ENCODE results near the gene TSNAX. TPM values are rescaled to one million over a fixed set of nuclear protein-coding genes. Genes with fewer than 3 reads are reported as not detected.
A peak's percentile ranks its signal among the peaks of the same experiment; 100 is the strongest.

Gene TSNAX
- total and polyA plus RNA-seq, 9 of the 15 experiments (the other 6 are each of a cell fraction or from before 2014, with no cell fraction given) = 33.8 to 102 (median 61.2) TPM

DNA sequence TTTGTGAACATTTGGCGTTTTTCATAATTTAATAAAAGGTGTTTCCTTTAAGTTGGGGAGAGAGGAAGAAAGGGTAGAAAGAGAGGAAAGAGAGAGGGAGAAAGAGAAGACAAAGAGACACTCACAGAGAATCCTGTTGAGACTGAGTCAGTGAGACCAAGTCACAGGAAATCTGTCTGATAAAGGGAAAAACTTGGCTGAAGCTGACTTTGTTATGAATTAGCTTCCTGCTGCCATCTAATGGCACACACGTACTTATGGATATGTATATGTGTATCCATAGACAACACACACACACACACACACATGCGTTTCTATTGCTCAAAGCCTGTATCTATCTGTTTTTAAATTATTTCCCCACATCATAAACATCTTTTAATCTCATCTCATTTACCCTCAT is 55.6 kb downstream of the TSNAX start (continued):
- TF ChIP-seq, protein P1, sequence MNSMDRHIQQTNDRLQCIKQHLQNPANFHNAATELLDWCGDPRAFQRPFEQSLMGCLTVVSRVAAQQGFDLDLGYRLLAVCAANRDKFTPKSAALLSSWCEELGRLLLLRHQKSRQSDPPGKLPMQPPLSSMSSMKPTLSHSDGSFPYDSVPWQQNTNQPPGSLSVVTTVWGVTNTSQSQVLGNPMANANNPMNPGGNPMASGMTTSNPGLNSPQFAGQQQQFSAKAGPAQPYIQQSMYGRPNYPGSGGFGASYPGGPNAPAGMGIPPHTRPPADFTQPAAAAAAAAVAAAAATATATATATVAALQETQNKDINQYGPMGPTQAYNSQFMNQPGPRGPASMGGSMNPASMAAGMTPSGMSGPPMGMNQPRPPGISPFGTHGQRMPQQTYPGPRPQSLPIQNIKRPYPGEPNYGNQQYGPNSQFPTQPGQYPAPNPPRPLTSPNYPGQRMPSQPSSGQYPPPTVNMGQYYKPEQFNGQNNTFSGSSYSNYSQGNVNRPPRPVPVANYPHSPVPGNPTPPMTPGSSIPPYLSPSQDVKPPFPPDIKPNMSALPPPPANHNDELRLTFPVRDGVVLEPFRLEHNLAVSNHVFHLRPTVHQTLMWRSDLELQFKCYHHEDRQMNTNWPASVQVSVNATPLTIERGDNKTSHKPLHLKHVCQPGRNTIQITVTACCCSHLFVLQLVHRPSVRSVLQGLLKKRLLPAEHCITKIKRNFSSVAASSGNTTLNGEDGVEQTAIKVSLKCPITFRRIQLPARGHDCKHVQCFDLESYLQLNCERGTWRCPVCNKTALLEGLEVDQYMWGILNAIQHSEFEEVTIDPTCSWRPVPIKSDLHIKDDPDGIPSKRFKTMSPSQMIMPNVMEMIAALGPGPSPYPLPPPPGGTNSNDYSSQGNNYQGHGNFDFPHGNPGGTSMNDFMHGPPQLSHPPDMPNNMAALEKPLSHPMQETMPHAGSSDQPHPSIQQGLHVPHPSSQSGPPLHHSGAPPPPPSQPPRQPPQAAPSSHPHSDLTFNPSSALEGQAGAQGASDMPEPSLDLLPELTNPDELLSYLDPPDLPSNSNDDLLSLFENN (IDR thresholded peaks at IDR 0.05; ENCODE audit: low read depth in 2 of 2, low read length in 2 of 2) = no peak
- TF ChIP-seq, protein P2, sequence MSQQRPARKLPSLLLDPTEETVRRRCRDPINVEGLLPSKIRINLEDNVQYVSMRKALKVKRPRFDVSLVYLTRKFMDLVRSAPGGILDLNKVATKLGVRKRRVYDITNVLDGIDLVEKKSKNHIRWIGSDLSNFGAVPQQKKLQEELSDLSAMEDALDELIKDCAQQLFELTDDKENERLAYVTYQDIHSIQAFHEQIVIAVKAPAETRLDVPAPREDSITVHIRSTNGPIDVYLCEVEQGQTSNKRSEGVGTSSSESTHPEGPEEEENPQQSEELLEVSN (IDR thresholded peaks at IDR 0.05; ENCODE audit: borderline replicate concordance in 1 of 2, extremely low read depth in 1 of 2, insufficient read depth in 1 of 2, insufficient read length in 1 of 2, low read depth in 1 of 2, low read length in 1 of 2, poor library complexity in 1 of 2, severe bottlenecking in 1 of 2) = no peak
- TF ChIP-seq GABPA (tag; conservative IDR thresholded peaks at IDR 0.05; ENCODE audit: low read depth) (no peak), GATAD2A (IDR thresholded peaks at IDR 0.05) (no peak), FOSL1 (tag; conservative IDR thresholded peaks at IDR 0.05) (peak; percentile 39; the same call in 1 of the 2 replicates), ZNF696 (CRISPR knock-in tag; conservative IDR thresholded peaks at IDR 0.05) (no peak), RAD21 (CRISPR knock-in tag; conservative IDR thresholded peaks at IDR 0.05 in 1 of 2, IDR thresholded peaks at IDR 0.05 in 1 of 2) (peak; percentile 69 to 93), RCOR1 (IDR thresholded peaks at IDR 0.05; ENCODE audit: borderline replicate concordance in 1 of 2, low read depth in 2 of 2, low read length in 2 of 2) (0 out of 4 replicates have a peak, but pooled peaks of 1 of the 2 experiments have one; percentile 13), FOXM1 (IDR thresholded peaks at IDR 0.05; ENCODE audit: low read depth) (no peak), FOXM1 (CRISPR knock-in tag; IDR thresholded peaks at IDR 0.05; ENCODE audit: low read depth) (no peak), KAT2B (IDR thresholded peaks at IDR 0.05; ENCODE audit: low read depth, low read length) (no peak), CEBPG (CRISPR knock-in tag; IDR thresholded peaks at IDR 0.05) (no peak), CEBPG (tag; conservative IDR thresholded peaks at IDR 0.05 in 1 of 2, IDR thresholded peaks at IDR 0.05 in 1 of 2) (no peak), ZNF274 (IDR thresholded peaks at IDR 0.05; ENCODE audit: borderline replicate concordance, low read depth, low read length) (no peak), ZC3H8 (IDR thresholded peaks at IDR 0.05) (no peak), ZFP1 (CRISPR knock-in tag; IDR thresholded peaks at IDR 0.05) (no peak), IRF2 (CRISPR knock-in tag; IDR thresholded peaks at IDR 0.05) (no peak), JUN (IDR thresholded peaks at IDR 0.05; ENCODE audit: borderline replicate concordance, low read depth, low read length) (0 out of 2 replicates have a peak, but pooled peaks have one; percentile 5), JUN (CRISPR knock-in tag; IDR thresholded peaks at IDR 0.05; ENCODE audit: borderline replicate concordance) (no peak), POLR3G (IDR thresholded peaks at IDR 0.05; ENCODE audit: extremely low read depth, insufficient read length, insufficient replicate concordance) (no peak), SMC3 (conservative IDR thresholded peaks at IDR 0.05; ENCODE audit: insufficient read depth, low read depth, low read length) (0 out of 2 replicates have a peak, but pooled peaks have one; percentile 17)
- TF ChIP-seq, protein P3, sequence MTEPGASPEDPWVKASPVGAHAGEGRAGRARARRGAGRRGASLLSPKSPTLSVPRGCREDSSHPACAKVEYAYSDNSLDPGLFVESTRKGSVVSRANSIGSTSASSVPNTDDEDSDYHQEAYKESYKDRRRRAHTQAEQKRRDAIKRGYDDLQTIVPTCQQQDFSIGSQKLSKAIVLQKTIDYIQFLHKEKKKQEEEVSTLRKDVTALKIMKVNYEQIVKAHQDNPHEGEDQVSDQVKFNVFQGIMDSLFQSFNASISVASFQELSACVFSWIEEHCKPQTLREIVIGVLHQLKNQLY (CRISPR knock-in tag; conservative IDR thresholded peaks at IDR 0.05) = no peak
